HG02840 (cell line): Measurements from ENCODE around the gene NSD2.
"Not testable (repeated sequence)": the region's sequence is repeated elsewhere in the genome, so short reads cannot be mapped to it uniquely, and the experiment has no call there.

ENCODE experiments used
- ATAC-seq: cut with Tn5 transposase; IDR thresholded peaks from one replicate; pipeline ENCODE4 v1.9.1; 2021; ENCODE audit warnings: mild to moderate bottlenecking, moderate library complexity, moderate number of reproducible peaks; ENCODE audit not compliant: unreplicated experiment, low FRiP score

The NSD2 gene

GRCh38 chr4:2031161-2031560 is 160.0 kb downstream of the NSD2 start:
- not testable (repeated sequence) for ATAC-seq
